Thyroid gland (tissue), 4 donors: ENCODE data around the gene LMNB1. TPM values are rescaled to one million over a fixed set of nuclear protein-coding genes. Genes with fewer than 3 reads are reported as not detected.

Experiments used
- DNase-seq, 2 donors: peaks; one replicate each; pipeline ENCODE4 v3.0.0-alpha.2; 2019
- H3K27ac ChIP-seq, 3 donors: fragments of 200-600 bp; sonication (generic); 1 replicate in 2 of 3; 2 replicates in 1 of 3; pipeline ENCODE4 v1.5.1; 2016 to 2019; ENCODE audit warnings: mild to moderate bottlenecking in 1 of 3, moderate library complexity in 1 of 3
- H3K27me3 ChIP-seq: fragments of 200-600 bp; sonication (generic); one replicate; pipeline ENCODE4 v1.5.1; 2019
- H3K36me3 ChIP-seq, 2 donors: fragments of 200-600 bp; sonication (generic); one replicate each; pipeline ENCODE4 v1.5.1; 2016 to 2019
- H3K4me1 ChIP-seq, 2 donors: fragments of 200-600 bp; sonication (generic); one replicate each; pipeline ENCODE4 v1.5.1; 2017 to 2019
- H3K4me3 ChIP-seq, 3 donors: fragments of 200-600 bp; sonication (generic); replicated peaks in 1 of 3; 1 replicate in 2 of 3; 2 replicates in 1 of 3; pipeline ENCODE4 v1.5.1; 2016; ENCODE audit warnings: mild to moderate bottlenecking in 1 of 3
- H3K9me3 ChIP-seq: fragments of 200-600 bp; sonication (generic); one replicate; pipeline ENCODE4 v1.5.1; 2017
- CTCF ChIP-seq, 6 experiments: fragments of 200-600 bp in 3 of 6; fragments of 450-650 bp in 3 of 6; sonication (generic) in 3 of 6; IDR thresholded peaks; one replicate each; pipeline ENCODE4 v1.5.1; 2016 to 2019; ENCODE audit warnings: antibody characterized with exemption in 6 of 6, mild to moderate bottlenecking in 2 of 6, inconsistent platforms in 1 of 6, moderate library complexity in 1 of 6
- POLR2A ChIP-seq, 2 donors: fragments of 450-650 bp; IDR thresholded peaks; one replicate each; pipeline ENCODE4 v1.6.1; 2017; ENCODE audit warnings: antibody characterized with exemption in 2 of 2, mild to moderate bottlenecking in 2 of 2, moderate library complexity in 1 of 2
- WGBS, 2 donors: methylation state at CpG; one replicate each; pipeline ENCODE4 v1.1.5; 2017; 5-methylcytosine and 5-hydroxymethylcytosine counted together
- intact Hi-C: fragments of 100-400 bp; cut with DNase I; formaldehyde crosslinking; loops from one replicate; pipeline ENCODE4 v1.15.1; 2023
- total RNA-seq, 4 donors: library from RNA; depleted of rRNA; stranded (reverse); fragments of >200 nt; gene quantifications; one replicate each; pipeline ENCODE4 v1.2.3, GENCODE V29; 2016

The LMNB1 gene
- total RNA-seq, 4 donors from 2014 or later: 3.9 to 18.4 (median 6.5) TPM

- H3K27ac ChIP-seq: no peak overlapping the region
- no peaks in the 10 kb centered on the region for H3K9me3 ChIP-seq
- H3K36me3 ChIP-seq: no peaks in the 10 kb centered on the region
- no peak overlapping the region for H3K4me3 ChIP-seq
- 9 to 16% methylated on average over 21 to 22 of the region's 22 CpGs for WGBS, 2 donors
- no peaks in the 10 kb centered on the region for H3K4me1 ChIP-seq
- TF ChIP-seq CTCF (IDR thresholded peaks at IDR 0.05) (no peak), POLR2A (IDR thresholded peaks at IDR 0.05) (no peak)
- no peaks in the 10 kb centered on the region for H3K27me3 ChIP-seq
- intact Hi-C loops: no loop called here
- no peak for DNase-seq
Measured at GRCh38 chr5:126869005-126869451, 92.1 kb downstream of the LMNB1 start.

- Histone ChIP-seq H3K27me3 (no peaks in the 10 kb centered on the region), H3K4me1 (no peaks in the 10 kb centered on the region), H3K9me3 (no peaks in the 10 kb centered on the region), H3K36me3 (no peaks in the 10 kb centered on the region), H3K4me3 (no peak overlapping the region), H3K27ac (no peak overlapping the region)
- 83 to 88% methylated on average over 6 of the region's 6 CpGs for WGBS, 2 donors
- intact Hi-C loops: no loop called here
- TF ChIP-seq POLR2A (IDR thresholded peaks at IDR 0.05) (no peak), CTCF (IDR thresholded peaks at IDR 0.05) (no peak)
- no peak for DNase-seq
Measured at GRCh38 chr5:126871441-126871840, 94.5 kb downstream of the LMNB1 start.

- no peaks in the 10 kb centered on the region for H3K36me3 ChIP-seq
- no peak for TF ChIP-seq POLR2A (IDR thresholded peaks at IDR 0.05)
- intact Hi-C loops: no loop called here
- H3K4me3 ChIP-seq: no peak overlapping the region
- WGBS, 2 donors: 78 to 81% methylated on average over 11 of the region's 11 CpGs
- H3K4me1 ChIP-seq: no peaks in the 10 kb centered on the region
- H3K9me3 ChIP-seq: no peaks in the 10 kb centered on the region
- no peak for DNase-seq
- H3K27me3 ChIP-seq: no peaks in the 10 kb centered on the region
- no peak overlapping the region for H3K27ac ChIP-seq
Measured at GRCh38 chr5:126872561-126873354, 95.8 kb downstream of the LMNB1 start.

GRCh38 chr5:126875303-126875785 lies 98.4 kb downstream of the LMNB1 start:
- 60 to 70% methylated on average over 10 to 12 of the region's 13 CpGs for WGBS, 2 donors
- intact Hi-C loops: no loop called here
- TF ChIP-seq CTCF (IDR thresholded peaks at IDR 0.05): no peak
- no peak for TF ChIP-seq POLR2A (IDR thresholded peaks at IDR 0.05)
- H3K4me1 ChIP-seq: no peaks in the 10 kb centered on the region
- no peaks in the 10 kb centered on the region for H3K27me3 ChIP-seq
- DNase-seq: no peak
- no peaks in the 10 kb centered on the region for H3K36me3 ChIP-seq
- H3K9me3 ChIP-seq: no peaks in the 10 kb centered on the region
- no peak overlapping the region for H3K27ac ChIP-seq
- no peak overlapping the region for H3K4me3 ChIP-seq

- no peak overlapping the region for H3K27ac ChIP-seq
- intact Hi-C loops: no loop called here
- H3K9me3 ChIP-seq: no peaks in the 10 kb centered on the region
- TF ChIP-seq POLR2A (IDR thresholded peaks at IDR 0.05): no peak
- TF ChIP-seq CTCF (IDR thresholded peaks at IDR 0.05): no peak
- 89 to 94% methylated on average over 7 of the region's 7 CpGs for WGBS, 2 donors
- no peak for DNase-seq
- no peaks in the 10 kb centered on the region for H3K4me1 ChIP-seq
- no peaks in the 10 kb centered on the region for H3K36me3 ChIP-seq
- no peaks in the 10 kb centered on the region for H3K27me3 ChIP-seq
- H3K4me3 ChIP-seq: no peak overlapping the region
Measured at GRCh38 chr5:126877602-126878001, 100.7 kb downstream of the LMNB1 start.
